HG03469 (cell line): ENCODE results near the gene C5.

Source experiments
- ATAC-seq: cut with Tn5 transposase; IDR thresholded peaks from one replicate; pipeline ENCODE4 v1.9.1; 2021; ENCODE audit warnings: mild to moderate bottlenecking, moderate library complexity, moderate number of reproducible peaks; ENCODE audit not compliant: unreplicated experiment

The C5 gene

GRCh38 chr9:120914953-120915352 is 135.1 kb downstream of the C5 start:
- ATAC-seq, result no peak

DNA sequence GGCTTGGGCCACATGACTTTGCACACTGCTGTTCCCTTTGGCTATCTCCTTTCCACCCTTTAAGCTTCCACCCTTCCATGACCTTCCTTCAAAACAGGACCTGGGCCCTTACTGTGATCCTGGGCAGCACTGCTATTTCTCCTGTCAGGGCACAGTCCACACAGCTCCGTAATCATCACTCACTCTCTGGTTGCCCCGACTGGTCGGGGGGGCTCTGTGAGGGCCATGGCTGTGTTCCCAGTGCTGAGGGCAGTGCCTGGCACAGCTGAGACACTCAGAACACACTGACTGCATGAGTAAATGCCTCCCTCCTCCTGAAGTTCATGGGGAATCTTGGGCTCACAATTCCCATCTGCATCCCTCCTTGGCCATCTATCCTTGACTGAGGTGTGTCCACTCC is 135.7 kb downstream of the C5 start:
- no peak for ATAC-seq

DNA sequence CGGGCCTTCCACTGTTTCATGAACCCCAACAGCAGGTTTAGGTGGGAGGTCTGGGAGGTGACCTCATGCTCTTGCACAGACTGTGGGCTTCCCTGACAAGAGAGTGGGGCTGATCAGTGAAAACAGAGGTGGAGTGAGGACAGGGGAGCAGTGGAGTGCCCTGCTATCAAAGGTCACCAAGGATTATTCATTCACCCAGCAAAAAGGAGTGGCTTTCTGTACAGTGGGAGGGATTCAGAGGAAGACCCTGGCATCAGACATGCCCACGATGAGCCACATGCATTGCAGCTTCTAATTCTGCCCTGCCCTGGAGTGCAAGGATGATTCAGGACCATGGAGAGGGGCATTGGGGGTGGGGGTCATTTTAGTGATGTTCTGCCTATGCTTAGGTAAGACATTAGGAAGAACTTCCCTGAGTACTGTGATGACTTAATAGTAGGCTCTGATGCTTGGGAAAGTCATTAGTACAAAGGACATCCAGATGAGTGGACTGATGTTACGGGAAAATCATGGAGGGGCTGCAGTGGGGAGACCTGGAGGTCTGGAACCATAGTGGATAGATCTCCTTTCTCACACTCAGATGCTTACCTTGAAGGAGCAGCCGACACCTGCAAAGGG is 136.3 kb downstream of the C5 start:
- ATAC-seq, result no peak

DNA sequence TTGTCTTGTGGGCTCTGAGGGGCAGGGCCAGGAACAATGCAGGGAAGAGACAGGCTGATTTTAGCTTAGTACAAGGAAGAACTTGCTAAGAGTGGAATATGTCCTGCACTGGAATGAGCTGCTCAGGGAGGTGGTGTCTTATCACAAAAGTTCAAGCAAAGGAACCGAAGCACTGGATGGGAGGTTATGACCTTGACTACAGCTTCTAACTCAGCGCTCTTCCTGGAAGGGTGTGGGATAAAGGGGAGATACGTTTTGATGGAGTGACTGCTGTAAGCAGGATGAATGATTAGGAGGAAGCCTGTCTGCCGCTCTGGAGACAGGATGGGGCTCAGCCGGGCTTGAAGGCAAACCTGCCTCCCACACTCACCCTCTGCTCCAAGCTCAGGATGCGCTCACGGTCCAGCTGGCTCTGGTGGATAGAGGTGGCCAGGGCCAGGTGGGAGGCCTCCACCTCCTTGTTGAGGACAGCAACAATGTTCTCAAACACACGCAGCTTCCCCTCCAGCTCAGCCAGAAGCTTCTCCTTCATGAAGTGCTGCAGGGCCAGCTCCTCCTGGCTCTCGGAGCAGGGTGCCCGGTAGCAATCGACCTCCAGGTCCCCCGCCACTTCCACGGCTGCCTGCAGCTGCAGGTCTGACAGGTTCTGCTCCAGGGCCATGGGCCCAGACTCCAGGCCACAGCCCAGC is 137.0 kb downstream of the C5 start:
- no peak for ATAC-seq

- no peak for ATAC-seq
Observed at GRCh38 chr9:120911295-120911837, 138.7 kb downstream of the C5 start.

DNA sequence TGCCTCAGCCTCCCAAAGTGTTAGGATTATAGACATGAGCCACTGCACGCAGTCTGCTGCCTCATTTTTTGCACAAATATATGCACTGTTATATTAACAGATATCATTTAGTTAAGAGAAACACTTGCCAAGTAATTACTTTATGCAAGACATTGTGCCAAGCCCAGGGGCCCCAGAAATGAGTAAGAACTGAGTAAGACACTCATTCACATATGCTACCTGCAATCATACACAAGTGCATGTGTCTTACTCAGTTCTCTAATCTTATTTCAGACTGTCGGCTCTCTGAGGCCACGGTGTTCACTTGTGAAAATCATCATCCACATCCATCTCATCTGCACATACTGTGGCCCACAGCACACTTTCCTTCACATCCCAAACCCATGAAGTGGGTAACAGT is 139.4 kb downstream of the C5 start:
- ATAC-seq, result no peak

DNA sequence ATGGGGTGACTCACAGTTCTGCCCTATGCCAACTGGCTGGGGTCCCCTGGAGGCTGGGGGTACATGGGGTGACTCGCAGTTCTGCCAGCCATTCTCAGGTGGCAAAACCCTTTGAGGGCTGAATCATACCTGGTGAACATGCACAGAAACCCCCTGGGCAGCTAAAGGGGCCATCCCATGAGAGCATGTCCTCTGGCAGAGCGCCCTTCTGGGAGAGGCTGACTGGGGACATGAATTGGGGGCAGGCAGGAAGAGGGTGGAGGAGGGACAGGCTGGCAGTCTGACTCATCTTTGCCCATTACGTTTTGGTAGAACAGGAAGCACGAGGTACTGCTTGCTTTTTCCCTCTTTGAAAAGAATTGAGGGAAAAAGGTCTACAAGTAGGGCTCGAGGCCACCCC is 140.2 kb downstream of the C5 start:
- ATAC-seq, result no peak

- no peak for ATAC-seq
Observed at GRCh38 chr9:120905315-120906164, 144.5 kb downstream of the C5 start.

- no peak for ATAC-seq
Observed at GRCh38 chr9:120904978-120905301, 145.1 kb downstream of the C5 start.

GRCh38 chr9:120904061-120904977 is 145.8 kb downstream of the C5 start:
- no peak for ATAC-seq

GRCh38 chr9:120902569-120903535 is 147.2 kb downstream of the C5 start:
- no peak for ATAC-seq
